NT2/D1 (cell line): ENCODE data around the gene TAOK3.
A peak's percentile ranks its signal among the peaks of the same experiment; 100 is the strongest.

ENCODE experiments used
- DNase-seq: peaks from one replicate; pipeline ENCODE4 v3.0.0-alpha.2; 2011; ENCODE audit warnings: low read depth, low spot score
- H3K27me3 ChIP-seq: 2 replicates; pipeline ENCODE4 v1.6.0; 2011; ENCODE audit warnings: mild to moderate bottlenecking; ENCODE audit not compliant: insufficient read length, insufficient read depth
- H3K36me3 ChIP-seq: 2 replicates; pipeline ENCODE4 v1.6.1; 2011; ENCODE audit warnings: mild to moderate bottlenecking, low read length, mixed read lengths; ENCODE audit not compliant: insufficient read depth, insufficient read length
- H3K4me1 ChIP-seq: 2 replicates; pipeline ENCODE4 v1.5.1; 2011; ENCODE audit not compliant: insufficient read depth, insufficient read length
- H3K4me3 ChIP-seq: 2 replicates; pipeline ENCODE4 v1.5.1; 2011; ENCODE audit warnings: low read depth; ENCODE audit not compliant: insufficient read length
- H3K9ac ChIP-seq: 2 replicates; pipeline ENCODE4 v1.6.0; 2011; ENCODE audit warnings: low read depth; ENCODE audit not compliant: insufficient read length
- H3K9me3 ChIP-seq: 2 replicates; pipeline ENCODE4 v1.5.1; 2011; ENCODE audit warnings: mild to moderate bottlenecking, low read length; ENCODE audit not compliant: insufficient read depth
- SUZ12 ChIP-seq: IDR thresholded peaks from 2 replicates; pipeline ENCODE4 v1.6.1; 2011; ENCODE audit not compliant: insufficient read length, insufficient read depth; ENCODE audit errors: extremely low read depth
- YY1 ChIP-seq: IDR thresholded peaks from 2 replicates; pipeline ENCODE4 v1.6.1; 2011; ENCODE audit not compliant: insufficient read length, insufficient read depth
- ZNF274 ChIP-seq: IDR thresholded peaks from 2 replicates; pipeline ENCODE4 v1.6.1; 2011; ENCODE audit warnings: mild to moderate bottlenecking, low read depth, low read length

Gene TAOK3

GRCh38 chr12:118166946-118167345, 205.8 kb downstream of the TAOK3 start:
- H3K9ac ChIP-seq = no peak overlapping the region
- no peaks in the 10 kb centered on the region for H3K4me1 ChIP-seq
- TF ChIP-seq ZNF274 (no peak), SUZ12 (no peak), YY1 (no peak)
- no peak overlapping the region for H3K4me3 ChIP-seq
- no peak for DNase-seq
- H3K9me3 ChIP-seq = no peaks in the 10 kb centered on the region
- no peaks in the 10 kb centered on the region for H3K27me3 ChIP-seq
- no peaks in the 10 kb centered on the region for H3K36me3 ChIP-seq

DNA sequence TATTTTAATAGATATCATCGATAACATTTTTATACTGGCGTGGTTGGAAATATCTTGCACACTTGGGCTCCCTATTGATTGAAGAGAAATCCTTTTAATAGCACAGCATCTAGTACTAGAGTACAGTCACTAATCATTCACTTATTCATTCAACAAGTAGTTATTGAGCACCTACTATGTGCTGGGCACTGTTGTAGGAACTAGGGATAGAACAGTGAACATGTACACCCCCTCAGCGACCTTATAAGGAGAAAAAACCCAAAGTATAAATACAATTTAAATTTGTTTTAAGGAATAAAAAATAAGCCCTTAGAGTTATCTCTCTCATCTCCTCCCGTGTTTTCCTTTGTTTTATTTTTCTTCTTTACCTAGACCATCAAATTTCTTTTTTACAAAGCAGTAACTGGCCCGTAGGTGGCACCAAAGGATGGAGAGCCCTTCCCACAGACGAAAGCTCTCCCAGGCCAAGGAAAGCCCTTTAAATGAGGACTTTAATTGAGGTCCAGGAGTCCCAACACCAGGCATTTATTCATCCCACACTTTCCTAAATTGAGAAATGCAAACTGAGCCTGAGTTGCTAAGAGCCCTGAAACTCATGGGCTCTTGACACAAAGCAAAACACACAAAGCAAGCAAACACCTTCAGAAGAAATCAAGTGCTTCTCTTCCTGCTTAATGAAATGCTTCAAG, 207.8 kb downstream of the TAOK3 start:
- Histone ChIP-seq H3K9me3 (no peaks in the 10 kb centered on the region), H3K9ac (no peak overlapping the region), H3K4me3 (no peak overlapping the region), H3K4me1 (no peaks in the 10 kb centered on the region), H3K27me3 (no peaks in the 10 kb centered on the region), H3K36me3 (peaks cover under 1% of the 10 kb centered on the region)
- peak; percentile 35 for DNase-seq
- TF ChIP-seq SUZ12 (no peak), ZNF274 (no peak), YY1 (no peak)

- Histone ChIP-seq H3K9ac (no peak overlapping the region), H3K4me1 (no peaks in the 10 kb centered on the region), H3K36me3 (peaks cover 4% of the 10 kb centered on the region), H3K4me3 (no peak overlapping the region), H3K9me3 (no peaks in the 10 kb centered on the region), H3K27me3 (no peaks in the 10 kb centered on the region)
- no peak for TF ChIP-seq SUZ12
- no peak for TF ChIP-seq YY1
- TF ChIP-seq ZNF274 = no peak
- DNase-seq = no peak
Measured at GRCh38 chr12:118160536-118160935, 212.2 kb downstream of the TAOK3 start.

- no peaks in the 10 kb centered on the region for H3K4me1 ChIP-seq
- peaks cover 24% of the 10 kb centered on the region for H3K36me3 ChIP-seq
- TF ChIP-seq ZNF274 = no peak
- TF ChIP-seq SUZ12 = no peak
- no peak for TF ChIP-seq YY1
- no peaks in the 10 kb centered on the region for H3K27me3 ChIP-seq
- DNase-seq = no peak
- no peak overlapping the region for H3K9ac ChIP-seq
- H3K9me3 ChIP-seq = no peaks in the 10 kb centered on the region
- no peak overlapping the region for H3K4me3 ChIP-seq
Measured at GRCh38 chr12:118151755-118152154, 221.0 kb downstream of the TAOK3 start.

DNA sequence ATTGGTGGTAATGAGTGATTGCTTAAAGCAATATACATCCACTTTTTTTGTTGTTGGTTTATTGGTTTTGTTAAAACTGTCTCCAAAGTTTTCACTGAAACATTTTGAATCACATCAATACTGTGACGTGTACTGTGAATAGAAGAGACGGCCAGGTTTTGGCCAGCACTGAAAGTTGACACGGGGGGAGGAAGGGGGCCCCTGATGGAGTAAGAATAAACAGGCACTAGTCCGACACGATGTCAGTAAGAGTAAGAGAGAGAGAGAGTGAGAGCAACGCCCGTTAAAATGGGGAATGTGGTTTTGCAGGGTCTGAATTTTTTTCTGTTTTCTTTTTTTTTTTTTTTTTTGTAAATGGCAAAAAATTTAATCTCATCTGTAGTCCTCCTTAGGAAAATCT, 222.1 kb downstream of the TAOK3 start:
- Histone ChIP-seq H3K27me3 (no peaks in the 10 kb centered on the region), H3K9ac (no peak overlapping the region), H3K36me3 (peaks cover 35% of the 10 kb centered on the region), H3K4me3 (no peak overlapping the region), H3K4me1 (no peaks in the 10 kb centered on the region), H3K9me3 (no peaks in the 10 kb centered on the region)
- no peak for TF ChIP-seq YY1
- no peak for TF ChIP-seq ZNF274
- no peak for TF ChIP-seq SUZ12
- DNase-seq = no peak

DNA sequence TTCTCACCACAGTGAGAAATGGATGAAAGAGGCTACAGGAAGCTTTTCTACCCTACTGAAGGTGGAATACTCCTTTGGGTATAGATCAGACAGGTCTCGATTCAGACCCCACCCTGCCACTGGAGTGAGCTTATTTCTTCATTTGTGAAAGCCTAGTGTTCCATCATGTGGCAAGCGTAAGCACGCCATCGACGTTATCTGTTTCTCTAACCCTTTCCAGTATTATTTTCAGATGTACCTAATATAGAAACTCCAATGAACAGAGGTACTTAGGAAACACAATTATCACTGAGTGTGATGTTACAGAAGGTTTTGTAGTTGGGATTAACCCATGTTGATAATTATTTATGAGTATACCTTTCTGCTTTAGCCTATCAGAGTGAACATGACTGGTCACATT, 224.4 kb downstream of the TAOK3 start:
- H3K36me3 ChIP-seq = peaks cover 57% of the 10 kb centered on the region
- TF ChIP-seq YY1 = no peak
- TF ChIP-seq SUZ12 = no peak
- TF ChIP-seq ZNF274 = no peak
- H3K4me3 ChIP-seq = no peak overlapping the region
- no peaks in the 10 kb centered on the region for H3K9me3 ChIP-seq
- no peak overlapping the region for H3K9ac ChIP-seq
- H3K27me3 ChIP-seq = no peaks in the 10 kb centered on the region
- no peak for DNase-seq
- H3K4me1 ChIP-seq = no peaks in the 10 kb centered on the region

DNA sequence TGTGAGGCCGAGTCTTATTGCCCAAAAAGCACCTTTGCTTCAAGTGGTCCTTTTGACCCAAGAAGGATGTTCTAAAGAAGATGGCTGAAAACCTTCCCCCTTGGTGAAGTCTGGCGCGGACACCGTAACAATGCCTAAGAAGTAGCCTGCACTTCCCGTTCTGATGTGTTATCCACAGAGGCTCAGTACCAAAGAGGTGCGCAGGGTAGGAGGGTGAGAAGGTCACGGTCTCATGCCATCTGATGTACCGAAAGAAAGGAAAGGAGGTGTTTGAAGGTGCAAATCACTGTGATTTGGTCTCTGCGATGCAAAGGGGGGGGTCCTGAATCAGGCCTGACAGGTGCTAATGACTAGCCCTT, 226.9 kb downstream of the TAOK3 start:
- Histone ChIP-seq H3K36me3 (peaks cover 76% of the 10 kb centered on the region), H3K4me3 (no peak overlapping the region), H3K9me3 (no peaks in the 10 kb centered on the region), H3K4me1 (no peaks in the 10 kb centered on the region), H3K27me3 (no peaks in the 10 kb centered on the region), H3K9ac (no peak overlapping the region)
- no peak for DNase-seq
- TF ChIP-seq ZNF274 (no peak), SUZ12 (no peak), YY1 (no peak)
